AG10803 (cell line): ENCODE measurements around the gene AGBL1.

Experiments
- DNase-seq: peaks from one replicate; pipeline ENCODE4 v3.0.0; 2010; ENCODE audit warnings: low read depth
- H3K4me3 ChIP-seq: 2 replicates; pipeline ENCODE4 v1.5.1; 2011; ENCODE audit warnings: mild to moderate bottlenecking, low read length, control low read depth
- TF ChIP-seq, protein P1 (sequence below): conservative IDR thresholded peaks from 2 replicates; pipeline ENCODE4 v1.5.1; 2011; ENCODE audit warnings: mild to moderate bottlenecking, low read length, control low read depth, inconsistent platforms

Gene AGBL1

DNA sequence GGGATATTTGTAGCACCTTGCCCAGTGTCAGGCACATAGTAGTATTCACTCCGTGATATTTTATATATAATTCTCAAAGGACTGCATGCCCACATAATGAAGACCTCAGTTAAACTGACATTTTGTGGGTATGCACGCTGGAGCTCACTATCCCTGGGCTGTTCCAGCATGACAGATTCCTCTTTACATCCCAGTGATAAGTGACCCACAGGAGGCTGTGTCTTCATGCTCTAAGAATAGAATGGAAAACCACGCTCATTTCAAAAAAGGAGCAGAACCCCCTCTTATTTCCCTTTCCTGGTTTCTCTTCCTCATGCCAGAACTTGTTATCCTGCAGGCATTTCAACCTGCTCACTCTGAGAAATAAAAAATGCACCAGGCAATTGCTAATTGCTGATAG is 717.5 kb downstream of the AGBL1 start:
- H3K4me3 ChIP-seq, result no peak overlapping the region
- no peak for DNase-seq
- TF ChIP-seq, protein P1, sequence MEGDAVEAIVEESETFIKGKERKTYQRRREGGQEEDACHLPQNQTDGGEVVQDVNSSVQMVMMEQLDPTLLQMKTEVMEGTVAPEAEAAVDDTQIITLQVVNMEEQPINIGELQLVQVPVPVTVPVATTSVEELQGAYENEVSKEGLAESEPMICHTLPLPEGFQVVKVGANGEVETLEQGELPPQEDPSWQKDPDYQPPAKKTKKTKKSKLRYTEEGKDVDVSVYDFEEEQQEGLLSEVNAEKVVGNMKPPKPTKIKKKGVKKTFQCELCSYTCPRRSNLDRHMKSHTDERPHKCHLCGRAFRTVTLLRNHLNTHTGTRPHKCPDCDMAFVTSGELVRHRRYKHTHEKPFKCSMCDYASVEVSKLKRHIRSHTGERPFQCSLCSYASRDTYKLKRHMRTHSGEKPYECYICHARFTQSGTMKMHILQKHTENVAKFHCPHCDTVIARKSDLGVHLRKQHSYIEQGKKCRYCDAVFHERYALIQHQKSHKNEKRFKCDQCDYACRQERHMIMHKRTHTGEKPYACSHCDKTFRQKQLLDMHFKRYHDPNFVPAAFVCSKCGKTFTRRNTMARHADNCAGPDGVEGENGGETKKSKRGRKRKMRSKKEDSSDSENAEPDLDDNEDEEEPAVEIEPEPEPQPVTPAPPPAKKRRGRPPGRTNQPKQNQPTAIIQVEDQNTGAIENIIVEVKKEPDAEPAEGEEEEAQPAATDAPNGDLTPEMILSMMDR, result no peak

- H3K4me3 ChIP-seq, result no peak overlapping the region
- TF ChIP-seq, protein P1, result no peak
- no peak for DNase-seq
These were observed 719.6 kb downstream of the AGBL1 start for GRCh38 chr15:86799226-86799625.

DNA sequence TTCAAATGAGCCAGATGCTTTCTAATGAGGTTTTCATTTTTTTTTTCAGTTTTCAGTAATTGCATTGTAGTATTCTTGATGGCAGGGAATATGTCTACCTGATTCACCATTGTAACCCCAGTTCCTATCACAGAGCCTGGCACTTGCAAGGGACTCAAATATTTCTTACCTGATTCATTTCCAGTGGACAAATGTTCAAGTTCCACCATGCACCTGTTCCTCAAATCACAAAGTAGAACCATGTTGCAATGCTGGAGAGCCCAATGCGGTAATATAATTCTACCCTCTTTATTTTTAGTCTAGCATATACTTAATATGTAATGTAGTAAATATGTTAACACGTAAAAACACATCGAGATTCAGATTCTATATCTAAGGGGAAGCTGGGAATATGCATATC is 722.6 kb downstream of the AGBL1 start:
- H3K4me3 ChIP-seq, result no peak overlapping the region
- DNase-seq, result no peak
- TF ChIP-seq, protein P1, result no peak

- no peak overlapping the region for H3K4me3 ChIP-seq
- TF ChIP-seq, protein P1, result no peak
- DNase-seq, result no peak
These were observed 724.7 kb downstream of the AGBL1 start for GRCh38 chr15:86804406-86804805.

DNA sequence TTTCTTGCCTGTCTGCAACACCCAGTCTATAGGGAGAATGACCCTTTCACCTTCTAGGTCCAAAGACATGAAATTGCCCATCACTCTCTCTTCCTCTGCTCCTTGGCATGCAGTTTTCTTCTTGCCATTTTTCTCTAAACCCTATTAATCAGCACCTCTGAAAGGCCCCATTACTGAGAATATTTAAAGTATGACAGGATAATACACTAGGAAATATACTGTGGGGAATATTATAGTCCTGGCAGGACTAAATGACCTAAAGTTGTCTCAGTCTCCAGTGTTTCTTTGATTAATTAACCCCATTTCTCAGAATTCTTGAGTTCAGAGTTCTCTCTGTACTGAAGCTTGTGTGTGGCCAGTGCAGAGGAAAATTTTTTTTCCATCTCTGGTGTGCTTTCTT is 730.7 kb downstream of the AGBL1 start:
- no peak for DNase-seq
- no peak overlapping the region for H3K4me3 ChIP-seq
- TF ChIP-seq, protein P1, result no peak

GRCh38 chr15:86813892-86814291 is 734.2 kb downstream of the AGBL1 start:
- no peak overlapping the region for H3K4me3 ChIP-seq
- no peak for DNase-seq
- TF ChIP-seq, protein P1, result no peak

DNA sequence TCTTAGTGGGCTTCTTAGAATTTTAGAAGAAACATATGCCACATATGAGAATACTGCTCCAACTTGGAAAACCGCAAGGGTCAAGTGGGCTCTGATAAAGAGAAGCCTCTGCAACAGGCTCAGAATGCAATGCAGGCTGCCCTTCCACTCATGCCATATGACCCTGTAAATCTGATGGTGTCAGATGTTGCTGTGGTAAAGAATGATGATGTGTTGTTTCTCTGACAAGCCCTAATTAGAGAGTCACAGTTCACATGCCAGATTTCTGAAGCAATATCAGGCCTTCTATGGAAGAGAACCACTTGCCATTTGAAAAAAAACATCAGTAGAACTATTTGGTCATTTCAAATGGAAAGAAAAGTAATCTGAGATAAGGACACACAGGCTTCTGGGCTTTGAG is 749.6 kb downstream of the AGBL1 start:
- H3K4me3 ChIP-seq, result no peak overlapping the region
- DNase-seq, result no peak
- TF ChIP-seq, protein P1, result no peak
